ENCODE measurements around the gene RAB11FIP4.
A peak's percentile ranks its signal among the peaks of the same experiment; 100 is the strongest.

Gene RAB11FIP4

GRCh38 chr17:31524926-31525800 is 133.7 kb downstream of the RAB11FIP4 start:
- peak; percentile 72 to 81 for DNase-seq (ENCODE audit: low read depth in 2 of 2)

GRCh38 chr17:31525801-31526549 is 134.5 kb downstream of the RAB11FIP4 start:
- no peak for DNase-seq (ENCODE audit: low read depth in 2 of 2)

- DNase-seq (ENCODE audit: low read depth in 2 of 2): no peak
Observed at GRCh38 chr17:31527606-31528005, 136.1 kb downstream of the RAB11FIP4 start.

- DNase-seq (ENCODE audit: low read depth in 2 of 2): no peak
Observed at GRCh38 chr17:31528291-31528874, 136.9 kb downstream of the RAB11FIP4 start.

GRCh38 chr17:31529841-31530251 is 138.4 kb downstream of the RAB11FIP4 start:
- no peak for DNase-seq (ENCODE audit: low read depth in 2 of 2)

GRCh38 chr17:31530391-31530985 is 139.0 kb downstream of the RAB11FIP4 start:
- no peak for DNase-seq (ENCODE audit: low read depth in 2 of 2)

- DNase-seq (ENCODE audit: low read depth in 2 of 2): no peak
Observed at GRCh38 chr17:31531336-31531980, 140.0 kb downstream of the RAB11FIP4 start.

GRCh38 chr17:31532081-31532480 is 140.6 kb downstream of the RAB11FIP4 start:
- DNase-seq (ENCODE audit: low read depth in 2 of 2): no peak

GRCh38 chr17:31532526-31532925 is 141.1 kb downstream of the RAB11FIP4 start:
- no peak for DNase-seq (ENCODE audit: low read depth in 2 of 2)

- no peak for DNase-seq (ENCODE audit: low read depth in 2 of 2)
Observed at GRCh38 chr17:31533546-31534155, 142.2 kb downstream of the RAB11FIP4 start.

GRCh38 chr17:31534223-31534888 is 142.9 kb downstream of the RAB11FIP4 start:
- no peak for DNase-seq (ENCODE audit: low read depth in 2 of 2)

GRCh38 chr17:31535581-31535981 is 144.1 kb downstream of the RAB11FIP4 start:
- DNase-seq (ENCODE audit: low read depth in 2 of 2): peak; percentile 20 to 32

- DNase-seq (ENCODE audit: low read depth in 2 of 2): no peak
Observed at GRCh38 chr17:31536451-31536850, 145.0 kb downstream of the RAB11FIP4 start.

GRCh38 chr17:31537565-31538011 is 146.1 kb downstream of the RAB11FIP4 start:
- no peak for DNase-seq (ENCODE audit: low read depth in 2 of 2)

- DNase-seq (ENCODE audit: low read depth in 2 of 2): no peak
Observed at GRCh38 chr17:31538080-31538762, 146.7 kb downstream of the RAB11FIP4 start.

GRCh38 chr17:31540602-31541307 is 149.3 kb downstream of the RAB11FIP4 start:
- DNase-seq (ENCODE audit: low read depth in 2 of 2): no peak

- DNase-seq (ENCODE audit: low read depth in 2 of 2): no peak
Observed at GRCh38 chr17:31541559-31541958, 150.1 kb downstream of the RAB11FIP4 start.

GRCh38 chr17:31544186-31544585 is 152.7 kb downstream of the RAB11FIP4 start:
- no peak for DNase-seq (ENCODE audit: low read depth in 2 of 2)

- no peak for DNase-seq (ENCODE audit: low read depth in 2 of 2)
Observed at GRCh38 chr17:31546650-31547049, 155.2 kb downstream of the RAB11FIP4 start.

Data from stimulated activated CD4-positive, alpha-beta T cell treated with anti-CD3 and anti-CD28 coated beads, Interleukin-15, amount 100 ng/mL, for 48 hours (primary cell).